ENCODE data around the gene HBG2. TPM values are rescaled to one million over a fixed set of nuclear protein-coding genes. Genes with fewer than 3 reads are reported as not detected.

The HBG2 gene
- polyA plus RNA-seq, 3 donors from 2014 or later: 1.9 TPM; not detected in 2

DNA sequence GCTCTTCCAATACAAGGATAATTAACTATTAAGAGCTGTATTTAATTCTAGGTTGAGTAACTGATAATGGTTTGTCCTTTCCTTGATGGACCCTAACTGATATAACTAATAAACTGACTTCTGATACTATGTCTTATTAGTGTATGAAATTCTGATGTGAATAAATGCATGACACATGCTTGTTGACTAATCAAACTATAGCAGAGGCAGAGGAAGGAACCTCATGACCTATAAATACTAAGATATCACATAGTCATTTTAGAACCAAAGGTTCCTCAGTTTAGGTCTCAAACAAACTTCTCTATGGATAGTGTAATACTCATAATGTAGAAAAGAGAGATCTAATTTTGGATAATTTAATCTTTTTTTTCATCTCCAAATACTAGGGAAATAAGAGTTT lies 15.5 kb downstream of the HBG2 start:
- Mint-ChIP-seq H3K27me3 (ENCODE audit: low read depth in 3 of 3) (peaks cover 0 to 3% (median 0%) of the 10 kb centered on the region in 3 donors), H3K27ac (no peak overlapping the region), H3K4me1 (peaks cover 0 to 1% of the 10 kb centered on the region in 2 donors)

DNA sequence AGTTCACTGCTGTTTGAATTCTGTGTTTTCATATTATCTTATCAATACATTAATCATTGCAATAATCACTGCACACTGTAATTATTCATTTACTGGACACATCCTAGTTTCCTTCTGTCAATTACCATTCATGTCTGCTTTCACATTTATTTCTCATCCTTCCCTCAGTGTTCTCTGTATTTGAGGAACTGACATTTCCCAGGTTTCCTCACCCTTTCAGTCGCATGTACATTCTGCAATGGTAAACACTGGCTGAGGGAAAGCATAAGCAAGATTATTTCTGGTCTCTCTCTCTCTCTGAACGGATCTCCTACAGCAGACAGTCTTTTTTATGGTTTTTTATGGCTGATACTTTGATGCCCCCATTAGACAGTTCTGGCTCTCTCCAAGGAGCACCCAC lies 16.1 kb downstream of the HBG2 start:
- peaks cover 0 to 7% (median 0%) of the 10 kb centered on the region in 6 donors for H3K9me3 Mint-ChIP-seq
- no peaks in the 10 kb centered on the region for H3K36me3 Mint-ChIP-seq
- no peak overlapping the region for H3K27ac Mint-ChIP-seq
- H3K4me3 Mint-ChIP-seq: no peak overlapping the region
- H3K4me1 Mint-ChIP-seq: peaks cover 0 to 1% of the 10 kb centered on the region in 2 donors
- DNase-seq: no peak
- H3K27me3 Mint-ChIP-seq (ENCODE audit: low read depth in 3 of 3): peaks cover 0 to 3% (median 0%) of the 10 kb centered on the region in 3 donors

More for the DNA sequence above, 15.5 kb downstream of the HBG2 start:
- DNase-seq: no peak
- H3K9me3 Mint-ChIP-seq: peaks cover 0 to 7% (median 0%) of the 10 kb centered on the region in 6 donors
- no peak overlapping the region for H3K4me3 Mint-ChIP-seq
- H3K36me3 Mint-ChIP-seq: no peaks in the 10 kb centered on the region

DNA sequence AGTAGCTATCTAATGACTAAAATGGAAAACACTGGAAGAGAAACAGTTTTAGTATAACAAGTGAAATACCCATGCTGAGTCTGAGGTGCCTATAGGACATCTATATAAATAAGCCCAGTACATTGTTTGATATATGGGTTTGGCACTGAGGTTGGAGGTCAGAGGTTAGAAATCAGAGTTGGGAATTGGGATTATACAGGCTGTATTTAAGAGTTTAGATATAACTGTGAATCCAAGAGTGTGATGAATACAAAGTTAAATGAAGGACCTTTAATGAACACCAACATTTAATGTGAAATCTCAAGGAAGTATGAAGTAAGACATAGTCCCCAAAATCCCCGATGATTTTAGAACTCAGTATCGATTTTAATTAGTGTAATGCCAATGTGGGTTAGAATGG lies 17.2 kb downstream of the HBG2 start:
- Mint-ChIP-seq H3K9me3 (peaks cover 0 to 6% (median 0%) of the 10 kb centered on the region in 6 donors), H3K4me3 (no peak overlapping the region), H3K4me1 (peaks cover 0 to 1% of the 10 kb centered on the region in 2 donors), H3K27ac (no peak overlapping the region), H3K27me3 (ENCODE audit: low read depth in 3 of 3) (peaks cover 0 to 3% (median 0%) of the 10 kb centered on the region in 3 donors), H3K36me3 (no peaks in the 10 kb centered on the region)
- DNase-seq: no peak

DNA sequence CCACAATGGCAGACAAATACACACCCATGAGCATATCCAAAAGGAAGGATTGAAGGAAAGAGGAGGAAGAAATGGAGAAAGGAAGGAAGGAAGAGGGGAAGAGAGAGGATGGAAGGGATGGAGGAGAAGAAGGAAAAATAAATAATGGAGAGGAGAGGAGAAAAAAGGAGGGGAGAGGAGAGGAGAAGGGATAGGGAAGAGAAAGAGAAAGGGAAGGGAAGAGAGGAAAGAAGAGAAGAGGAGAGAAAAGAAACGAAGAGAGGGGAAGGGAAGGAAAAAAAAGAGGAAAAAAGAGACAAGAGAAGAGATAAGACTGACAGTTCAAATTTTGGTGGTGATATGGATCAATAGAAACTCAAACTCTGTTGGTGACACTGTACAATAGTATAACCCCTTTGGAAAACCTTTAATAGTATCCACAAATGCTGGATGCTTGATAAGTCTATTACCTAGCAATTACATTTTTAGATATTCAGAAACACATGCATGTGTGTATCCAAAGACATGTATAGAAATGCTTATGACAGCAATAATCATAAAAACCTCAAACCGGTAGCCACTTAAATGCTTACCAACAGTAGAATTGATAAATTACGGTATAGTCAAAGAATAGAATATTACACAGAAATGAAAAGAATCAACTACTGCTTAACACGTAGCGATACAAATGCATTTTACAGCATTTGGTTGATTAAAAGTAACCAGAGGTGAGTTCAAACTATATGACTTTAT lies 19.1 kb downstream of the HBG2 start:
- H3K27ac Mint-ChIP-seq: no peak overlapping the region
- no peak for DNase-seq
- H3K9me3 Mint-ChIP-seq: peaks cover 0 to under 1% (median 0%) of the 10 kb centered on the region in 6 donors
- no peaks in the 10 kb centered on the region for H3K36me3 Mint-ChIP-seq
- peaks cover 0 to 1% (median 0%) of the 10 kb centered on the region in 3 donors for H3K27me3 Mint-ChIP-seq (ENCODE audit: low read depth in 3 of 3)
- H3K4me3 Mint-ChIP-seq: no peak overlapping the region
- H3K4me1 Mint-ChIP-seq: peaks cover 0 to 1% of the 10 kb centered on the region in 2 donors

DNA sequence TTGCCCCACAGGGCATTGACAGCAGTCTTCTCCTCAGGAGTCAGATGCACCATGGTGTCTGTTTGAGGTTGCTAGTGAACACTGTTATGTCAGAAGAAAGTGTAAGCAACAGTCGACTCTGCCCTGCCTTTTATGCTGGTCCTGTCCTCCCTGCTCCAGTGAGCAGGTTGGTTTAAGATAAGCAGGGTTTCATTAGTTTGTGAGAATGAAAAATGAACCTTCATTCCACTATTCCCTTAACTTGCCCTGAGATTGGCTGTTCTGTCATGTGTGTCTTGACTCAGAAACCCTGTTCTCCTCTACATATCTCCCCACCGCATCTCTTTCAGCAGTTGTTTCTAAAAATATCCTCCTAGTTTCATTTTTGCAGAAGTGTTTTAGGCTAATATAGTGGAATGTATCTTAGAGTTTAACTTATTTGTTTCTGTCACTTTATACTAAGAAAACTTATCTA lies 20.2 kb downstream of the HBG2 start, which contains the start of gene HBD:
Gene HBD, minus strand, starts transcription at position 103 of the 454 bp plus-strand sequence. Its CDS starts 50 bp downstream, at position 53.
- H3K4me1 Mint-ChIP-seq: peaks cover 0 to 1% of the 10 kb centered on the region in 2 donors
- H3K4me3 Mint-ChIP-seq: no peak within 1 kb of the TSS
- H3K36me3 Mint-ChIP-seq: no peaks in the 10 kb centered on the region
- H3K27ac Mint-ChIP-seq: no peak within 1 kb of the TSS
- H3K9me3 Mint-ChIP-seq: no peaks in the 10 kb centered on the region
- DNase-seq: no peak
- peaks cover 0 to 1% (median 0%) of the 10 kb centered on the region in 3 donors for H3K27me3 Mint-ChIP-seq (ENCODE audit: low read depth in 3 of 3)

DNA sequence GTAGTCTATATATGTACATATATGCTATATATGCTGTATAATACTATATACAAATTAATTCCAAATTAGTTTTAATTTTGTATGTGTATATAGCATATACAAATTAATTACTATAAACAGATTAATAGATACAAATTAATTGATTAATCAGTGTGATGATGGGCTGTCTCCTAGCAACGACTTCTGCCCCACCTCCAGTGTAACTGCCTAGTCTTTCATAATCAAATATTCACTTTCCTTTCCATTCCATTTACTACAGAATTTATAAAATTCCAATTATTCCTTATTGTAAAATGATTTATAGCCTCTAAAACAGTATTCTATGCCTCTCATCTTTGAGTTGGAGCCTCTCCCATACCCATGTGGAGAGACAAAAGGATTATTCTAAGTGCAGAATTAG lies 21.3 kb downstream of the HBG2 start:
- Mint-ChIP-seq H3K9me3 (no peaks in the 10 kb centered on the region), H3K27me3 (ENCODE audit: low read depth in 3 of 3) (peaks cover 0 to 1% (median 0%) of the 10 kb centered on the region in 3 donors), H3K4me3 (no peak overlapping the region), H3K36me3 (no peaks in the 10 kb centered on the region), H3K27ac (no peak overlapping the region), H3K4me1 (peaks cover 0 to 1% of the 10 kb centered on the region in 2 donors)
- DNase-seq: no peak

DNA sequence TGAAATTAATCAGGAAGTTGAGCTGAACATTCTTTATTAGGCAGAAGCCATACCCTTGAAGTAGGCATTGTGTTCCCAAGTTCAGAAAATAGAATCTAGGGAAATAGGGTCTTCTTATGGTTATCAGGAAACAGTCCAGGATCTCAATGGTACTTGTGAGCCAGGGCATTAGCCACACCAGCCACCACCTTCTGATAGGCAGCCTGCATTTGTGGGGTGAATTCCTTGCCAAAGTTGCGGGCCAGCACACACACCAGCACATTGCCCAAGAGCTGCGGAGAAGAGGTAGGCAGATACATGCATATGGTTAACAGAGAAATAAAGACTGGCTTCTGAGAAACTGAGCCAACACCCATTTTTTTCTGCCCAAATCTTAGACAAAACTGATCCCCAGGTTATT lies 21.8 kb downstream of the HBG2 start:
- peaks cover 0 to 1% of the 10 kb centered on the region in 2 donors for H3K4me1 Mint-ChIP-seq
- no peaks in the 10 kb centered on the region for H3K9me3 Mint-ChIP-seq
- no peaks in the 10 kb centered on the region for H3K36me3 Mint-ChIP-seq
- DNase-seq: no peak
- no peak overlapping the region for H3K4me3 Mint-ChIP-seq
- peaks cover 0 to 1% (median 0%) of the 10 kb centered on the region in 3 donors for H3K27me3 Mint-ChIP-seq (ENCODE audit: low read depth in 3 of 3)
- H3K27ac Mint-ChIP-seq: no peak overlapping the region

DNA sequence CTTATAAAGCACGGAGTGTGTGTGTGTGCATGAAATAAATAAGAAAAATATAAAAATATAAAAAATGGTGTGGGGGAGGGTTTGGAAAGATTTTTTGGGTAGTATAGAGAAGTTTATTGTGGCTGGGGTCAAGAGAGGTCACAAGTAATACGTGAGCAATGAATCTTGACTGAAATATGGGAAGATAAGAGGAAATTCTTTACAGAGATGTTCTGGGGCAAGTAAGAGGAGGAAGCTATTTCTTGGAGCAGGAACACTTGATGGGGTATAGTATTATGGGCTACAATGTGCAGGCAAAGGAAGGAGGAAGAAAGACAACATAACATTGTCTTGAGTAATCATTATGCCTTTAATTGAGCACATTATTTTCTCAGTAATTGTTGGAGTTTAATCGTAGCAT lies 22.4 kb downstream of the HBG2 start:
- H3K36me3 Mint-ChIP-seq: no peaks in the 10 kb centered on the region
- peaks cover 0 to under 1% (median 0%) of the 10 kb centered on the region in 6 donors for H3K9me3 Mint-ChIP-seq
- no peak for DNase-seq
- H3K4me1 Mint-ChIP-seq: peaks cover 0 to 1% of the 10 kb centered on the region in 2 donors
- no peaks in the 10 kb centered on the region for H3K27me3 Mint-ChIP-seq (ENCODE audit: low read depth in 3 of 3)
- H3K4me3 Mint-ChIP-seq: no peak overlapping the region
- H3K27ac Mint-ChIP-seq: no peak overlapping the region

DNA sequence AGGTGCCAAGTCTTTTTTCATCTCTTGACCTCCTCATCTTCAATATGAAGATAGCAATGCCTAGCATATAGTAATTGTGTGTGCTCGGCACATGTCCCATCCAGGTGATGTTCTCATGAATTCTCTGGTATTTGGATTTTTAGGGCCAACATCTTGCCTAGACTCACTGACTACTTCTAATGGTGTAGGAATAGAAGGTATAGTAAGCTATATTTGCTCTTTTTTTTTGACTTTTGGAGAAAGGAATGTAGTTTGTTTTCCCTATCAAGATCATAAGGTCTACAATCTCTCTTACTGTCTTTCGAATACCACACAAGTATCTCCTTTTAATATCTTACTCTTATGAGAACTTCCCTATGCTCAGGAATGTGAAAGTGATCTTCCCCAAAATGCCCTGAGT lies 23.5 kb downstream of the HBG2 start:
- no peak overlapping the region for H3K27ac Mint-ChIP-seq
- DNase-seq: no peak
- peaks cover 0 to 1% of the 10 kb centered on the region in 2 donors for H3K4me1 Mint-ChIP-seq
- peaks cover 0 to 2% (median 0%) of the 10 kb centered on the region in 6 donors for H3K9me3 Mint-ChIP-seq
- H3K36me3 Mint-ChIP-seq: no peaks in the 10 kb centered on the region
- no peaks in the 10 kb centered on the region for H3K27me3 Mint-ChIP-seq (ENCODE audit: low read depth in 3 of 3)
- no peak overlapping the region for H3K4me3 Mint-ChIP-seq

DNA sequence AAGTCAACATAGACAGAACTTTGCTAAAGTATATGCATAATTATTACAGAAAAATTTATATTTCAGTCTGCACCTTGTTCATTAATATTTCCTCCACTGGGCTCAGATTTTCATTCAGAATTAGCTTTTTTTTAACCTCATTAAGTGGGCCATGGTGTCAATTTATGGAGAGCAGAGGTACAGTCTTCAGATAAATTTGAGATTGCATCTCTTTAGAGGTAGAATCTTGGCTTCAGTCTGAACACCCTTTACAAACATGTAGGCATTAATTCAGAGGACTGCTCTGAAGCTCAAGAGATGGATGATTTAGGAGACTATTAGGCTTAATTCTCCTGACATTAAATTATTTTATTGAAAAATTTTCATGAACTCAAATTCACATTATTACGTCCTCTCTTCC lies 24.3 kb downstream of the HBG2 start:
- no peaks in the 10 kb centered on the region for H3K27me3 Mint-ChIP-seq (ENCODE audit: low read depth in 3 of 3)
- H3K36me3 Mint-ChIP-seq: no peaks in the 10 kb centered on the region
- DNase-seq: no peak
- H3K4me3 Mint-ChIP-seq: no peak overlapping the region
- H3K4me1 Mint-ChIP-seq: peaks cover 0 to 1% of the 10 kb centered on the region in 2 donors
- peaks cover 0 to 2% (median 0%) of the 10 kb centered on the region in 6 donors for H3K9me3 Mint-ChIP-seq
- H3K27ac Mint-ChIP-seq: no peak overlapping the region

DNA sequence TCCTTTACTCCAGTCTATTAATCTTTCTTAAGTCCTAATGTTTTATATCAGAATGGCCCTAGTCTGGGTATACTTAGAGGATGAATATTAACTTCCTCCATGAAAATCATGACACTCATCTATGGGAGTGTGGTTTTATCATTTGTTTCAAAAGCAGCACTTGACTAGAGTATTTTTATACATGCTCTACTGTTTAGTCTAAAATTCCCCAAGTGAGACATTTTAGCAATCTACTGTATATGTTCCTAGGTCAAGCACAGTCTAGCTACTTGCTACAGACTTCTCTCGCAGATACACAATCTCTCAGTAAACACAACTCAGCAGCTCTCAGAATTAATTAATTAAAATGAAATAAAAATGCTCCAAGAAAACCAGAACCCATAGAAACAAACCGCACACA lies 24.8 kb downstream of the HBG2 start:
- H3K9me3 Mint-ChIP-seq: peaks cover 0 to 2% (median 0%) of the 10 kb centered on the region in 6 donors
- no peak overlapping the region for H3K4me3 Mint-ChIP-seq
- no peak overlapping the region for H3K27ac Mint-ChIP-seq
- no peaks in the 10 kb centered on the region for H3K27me3 Mint-ChIP-seq (ENCODE audit: low read depth in 3 of 3)
- DNase-seq: no peak
- peaks cover 0 to 1% of the 10 kb centered on the region in 2 donors for H3K4me1 Mint-ChIP-seq
- H3K36me3 Mint-ChIP-seq: no peaks in the 10 kb centered on the region

DNA sequence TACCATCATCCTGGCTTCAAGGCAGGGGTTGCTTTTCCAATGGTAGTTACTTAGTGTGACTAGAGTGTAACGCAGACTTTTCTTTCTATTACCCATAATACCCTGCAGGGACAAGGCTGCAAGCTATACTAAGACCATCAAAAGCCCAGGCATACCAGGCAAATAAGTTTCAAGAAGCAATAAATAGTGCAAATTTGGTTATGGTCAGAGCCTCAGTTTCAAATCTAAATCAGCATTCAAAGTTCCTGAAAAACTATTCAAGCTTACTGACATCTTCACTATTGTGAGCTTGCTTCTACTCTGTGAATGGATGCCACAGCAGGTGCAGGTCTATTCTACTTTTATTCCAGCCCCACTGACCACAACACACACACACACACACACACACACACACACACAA lies 25.2 kb downstream of the HBG2 start:
- H3K27ac Mint-ChIP-seq: no peak overlapping the region
- H3K36me3 Mint-ChIP-seq: no peaks in the 10 kb centered on the region
- H3K4me1 Mint-ChIP-seq: peaks cover 0 to under 1% of the 10 kb centered on the region in 2 donors
- DNase-seq: no peak
- peaks cover 0 to 2% (median 0%) of the 10 kb centered on the region in 6 donors for H3K9me3 Mint-ChIP-seq
- H3K27me3 Mint-ChIP-seq (ENCODE audit: low read depth in 3 of 3): no peaks in the 10 kb centered on the region
- H3K4me3 Mint-ChIP-seq: no peak overlapping the region

DNA sequence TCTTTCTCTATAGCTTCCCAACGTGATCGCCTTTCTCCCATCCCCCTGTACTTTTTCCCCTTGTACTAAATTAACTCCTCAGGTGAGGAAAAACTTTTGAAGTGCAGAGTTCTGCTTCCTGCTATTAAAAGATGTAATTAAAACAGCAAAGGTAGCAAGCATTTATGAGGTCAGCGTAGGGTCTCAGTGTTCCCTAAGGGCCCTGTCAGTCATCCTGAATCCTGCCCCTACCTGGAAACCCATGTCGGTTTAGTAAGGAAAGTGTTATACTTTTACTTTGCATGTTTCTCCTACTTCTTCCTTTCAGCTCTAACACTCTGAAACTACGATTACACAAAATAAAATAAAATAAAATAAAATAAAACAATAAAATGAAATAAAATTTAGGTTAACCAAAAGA lies 26.5 kb downstream of the HBG2 start:
- Mint-ChIP-seq H3K27ac (no peak overlapping the region), H3K27me3 (ENCODE audit: low read depth in 3 of 3) (no peaks in the 10 kb centered on the region), H3K4me1 (no peaks in the 10 kb centered on the region), H3K9me3 (peaks cover 0 to 2% (median 0%) of the 10 kb centered on the region in 6 donors), H3K36me3 (no peaks in the 10 kb centered on the region), H3K4me3 (no peak overlapping the region)
- no peak for DNase-seq

DNA sequence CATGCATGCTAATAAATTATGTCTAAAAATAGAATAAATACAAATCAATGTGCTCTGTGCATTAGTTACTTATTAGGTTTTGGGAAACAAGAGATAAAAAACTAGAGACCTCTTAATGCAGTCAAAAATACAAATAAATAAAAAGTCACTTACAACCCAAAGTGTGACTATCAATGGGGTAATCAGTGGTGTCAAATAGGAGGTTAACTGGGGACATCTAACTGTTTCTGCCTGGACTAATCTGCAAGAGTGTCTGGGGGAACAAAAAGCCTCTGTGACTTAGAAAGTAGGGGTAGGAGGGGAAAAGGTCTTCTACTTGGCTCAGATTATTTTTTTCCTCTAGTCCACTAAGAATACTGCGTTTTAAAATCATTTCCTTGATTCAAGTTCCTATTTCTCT lies 26.9 kb downstream of the HBG2 start:
- Mint-ChIP-seq H3K27ac (no peak overlapping the region), H3K27me3 (ENCODE audit: low read depth in 3 of 3) (no peaks in the 10 kb centered on the region), H3K4me3 (no peak overlapping the region), H3K4me1 (no peaks in the 10 kb centered on the region), H3K9me3 (peaks cover 0 to 2% (median 0%) of the 10 kb centered on the region in 6 donors), H3K36me3 (no peaks in the 10 kb centered on the region)
- DNase-seq: no peak

All from immature natural killer cell (primary cell).